ENCODE measurements around the gene R3HCC1L. TPM values are rescaled to one million over a fixed set of nuclear protein-coding genes. Genes with fewer than 3 reads are reported as not detected.

R3HCC1L gene
- polyA plus RNA-seq, 4 donors = 18.3 to 20.8 (median 19.9) TPM

- DNase-seq (ENCODE audit: low read depth in 4 of 4, low spot score in 3 of 4) = no peak
Measured at GRCh38 chr10:98270073-98270740, 135.8 kb downstream of the R3HCC1L start.

- DNase-seq (ENCODE audit: low read depth in 4 of 4, low spot score in 3 of 4) = no peak
Measured at GRCh38 chr10:98270786-98271185, 136.3 kb downstream of the R3HCC1L start.

GRCh38 chr10:98272245-98272644, 137.8 kb downstream of the R3HCC1L start:
- no peak for DNase-seq (ENCODE audit: low read depth in 4 of 4, low spot score in 3 of 4)

GRCh38 chr10:98272656-98273055, 138.2 kb downstream of the R3HCC1L start:
- no peak for DNase-seq (ENCODE audit: low read depth in 4 of 4, low spot score in 3 of 4)

- DNase-seq (ENCODE audit: low read depth in 4 of 4, low spot score in 3 of 4) = no peak
Measured at GRCh38 chr10:98273057-98273850, 138.8 kb downstream of the R3HCC1L start.

GRCh38 chr10:98274562-98274961, 140.1 kb downstream of the R3HCC1L start:
- DNase-seq (ENCODE audit: low read depth in 4 of 4, low spot score in 3 of 4) = no peak

GRCh38 chr10:98276311-98276710, 141.9 kb downstream of the R3HCC1L start:
- no peak for DNase-seq (ENCODE audit: low read depth in 4 of 4, low spot score in 3 of 4)

- DNase-seq (ENCODE audit: low read depth in 4 of 4, low spot score in 3 of 4) = no peak
Measured at GRCh38 chr10:98285416-98285815, 151.0 kb downstream of the R3HCC1L start.

- no peak for DNase-seq (ENCODE audit: low read depth in 4 of 4, low spot score in 3 of 4)
Measured at GRCh38 chr10:98286419-98286818, 152.0 kb downstream of the R3HCC1L start.

GRCh38 chr10:98287321-98287720, 152.9 kb downstream of the R3HCC1L start:
- DNase-seq (ENCODE audit: low read depth in 4 of 4, low spot score in 3 of 4) = no peak

- DNase-seq (ENCODE audit: low read depth in 4 of 4, low spot score in 3 of 4) = no peak
Measured at GRCh38 chr10:98289802-98290209, 155.3 kb downstream of the R3HCC1L start.

- no peak for DNase-seq (ENCODE audit: low read depth in 4 of 4, low spot score in 3 of 4)
Measured at GRCh38 chr10:98292971-98293370, 158.5 kb downstream of the R3HCC1L start.

GRCh38 chr10:98293550-98294269, 159.3 kb downstream of the R3HCC1L start:
- no peak for DNase-seq (ENCODE audit: low read depth in 4 of 4, low spot score in 3 of 4)

- DNase-seq (ENCODE audit: low read depth in 4 of 4, low spot score in 3 of 4) = no peak
Measured at GRCh38 chr10:98294270-98294627, 159.8 kb downstream of the R3HCC1L start.

Other genes starting within 250 kb of the R3HCC1L start
- 10 to 100 TPM; 19.1 to 50.5 (median 34.2) TPM for gene CRTAC1, start 104.0 kb upstream of the R3HCC1L start, polyA plus RNA-seq (ENCODE audit: insufficient read length in 4 of 4)
- 1 to 10 TPM; 3.8 to 4.5 (median 4.2) TPM for gene LOXL4, start 133.5 kb downstream of the R3HCC1L start, polyA plus RNA-seq (ENCODE audit: insufficient read length in 4 of 4)

All from right renal pelvis (tissue), 4 donors.